Psoas muscle (tissue), 8 donors: ENCODE measurements around the gene FAM193A. TPM values are rescaled to one million over a fixed set of nuclear protein-coding genes. Genes with fewer than 3 reads are reported as not detected.
"Not testable (repeated sequence)": the region's sequence is repeated elsewhere in the genome, so short reads cannot be mapped to it uniquely, and the experiment has no call there.

Experiments used
- ATAC-seq, 4 donors: fragments of 200-7000 bp; cut with Tn5 transposase; one replicate each; pipeline ENCODE4 v1.9.1; 2020; ENCODE audit warnings: moderate library complexity in 3 of 4, mild to moderate bottlenecking in 2 of 4
- DNase-seq, 2 donors: peaks; one replicate each; pipeline ENCODE4 v3.0.0-alpha.2; 2020
- H3K27ac ChIP-seq: fragments of 200-600 bp; one replicate; pipeline ENCODE4 v1.8.0; 2022
- H3K27me3 ChIP-seq, 3 donors: fragments of 200-600 bp in 1 of 3; one replicate each; pipeline versions ENCODE4 v1.6.1 to v1.8.0; 2013 to 2022; ENCODE audit warnings: low read length in 2 of 3, mild to moderate bottlenecking in 2 of 3, moderate library complexity in 1 of 3; ENCODE audit not compliant: insufficient read depth in 3 of 3
- H3K36me3 ChIP-seq, 2 donors: fragments of 200-600 bp in 1 of 2; one replicate each; pipeline versions ENCODE4 v1.6.1 to v1.8.0; 2013 to 2022; ENCODE audit warnings: low read depth in 1 of 2, mild to moderate bottlenecking in 1 of 2, moderate library complexity in 1 of 2; ENCODE audit not compliant: insufficient read depth in 1 of 2
- H3K4me1 ChIP-seq: fragments of 200-600 bp; one replicate; pipeline ENCODE4 v1.8.0; 2022
- H3K4me3 ChIP-seq: fragments of 200-600 bp; one replicate; pipeline ENCODE4 v1.8.0; 2022; ENCODE audit warnings: mild to moderate bottlenecking
- H3K9me3 ChIP-seq: fragments of 200-600 bp; one replicate; pipeline ENCODE4 v1.8.0; 2022
- CTCF ChIP-seq: fragments of 200-600 bp; IDR thresholded peaks from one replicate; pipeline ENCODE4 v1.8.0; 2022; ENCODE audit warnings: antibody characterized with exemption
- whole genome bisulfite sequencing, 3 donors: extraction: QIAGEN DNeasy Blood & Tissue Kit; methylation state at CpG; one replicate each; pipeline versions ENCODE4 v1.1.6 to v1.1.7; 2013; 5-methylcytosine and 5-hydroxymethylcytosine counted together
- intact Hi-C, 2 donors: fragments of 100-400 bp; cut with DNase I; formaldehyde crosslinking; loops; one replicate each; pipeline versions ENCODE4 v1.11.0 to v1.14.2; 2022
- polyA plus RNA-seq, 3 donors: library from polyadenylated mRNA; stranded (reverse); fragments of 200-250 nt; gene quantifications; one replicate each; pipeline ENCODE4 v1.2.3, GENCODE V29; 2013
- total RNA-seq, 4 donors: library from RNA; stranded (reverse); fragmentation: NEBNext Ultra II Directional in 2 of 4; extraction: Animal tissue kit (Norgen Biotek cat#: 25700) in 2 of 4; gene quantifications; one replicate each; pipeline versions ENCODE4 v1.2.1 to v1.2.4, GENCODE V29; 2021 to 2023
- donor health status: healthy with polysubstance abuse.
- donor health status: DM: no; HTN: no; CAD: no; lungs with moderate emphysema.
- donor health status: Bipolar disorder and iron deficiency.
- donor health status: healthy.
- donor health status: DM: yes; HTN: yes; CAD: no.
- donor health status: DM: no; HTN: no; CAD: no.
- donor health status: DM: no; HTN: no; CAD: no.
- donor health status: DM: yes; HTN: yes; CAD: no.

The FAM193A gene
- total and polyA plus RNA-seq, 7 donors = 7.5 to 20.0 (median 14.6) TPM

- no peak for ATAC-seq
- H3K27ac ChIP-seq = no peak overlapping the region
- H3K27me3 ChIP-seq = no peaks in the 10 kb centered on the region
- 85 to 91% (median 88%) methylated on average over 9 of the region's 9 CpGs for WGBS, 3 donors
- H3K9me3 ChIP-seq = no peaks in the 10 kb centered on the region
- H3K4me1 ChIP-seq = peaks cover 5% of the 10 kb centered on the region
- intact Hi-C loops = loop anchor here in 1 of 2 donors (5.0 to 10.0 kb wide), 3 partner anchors 44 to 267 kb away; no protein-coding TSS in a partner anchor
- DNase-seq = peak in 1 of 2 donors; percentile 30
- H3K36me3 ChIP-seq = no peaks in the 10 kb centered on the region
- H3K4me3 ChIP-seq = no peak overlapping the region
- TF ChIP-seq CTCF = no peak
Measured at GRCh38 chr4:2768124-2768523, 231.7 kb downstream of the FAM193A start.

GRCh38 chr4:2768921-2769336, 232.5 kb downstream of the FAM193A start:
- peaks cover 5% of the 10 kb centered on the region for H3K4me1 ChIP-seq
- intact Hi-C loops = loop anchor here in 1 of 2 donors (5.0 to 10.0 kb wide), 3 partner anchors 43 to 266 kb away; no protein-coding TSS in a partner anchor
- no peak overlapping the region for H3K27ac ChIP-seq
- no peaks in the 10 kb centered on the region for H3K9me3 ChIP-seq
- 33 to 36% (median 33%) methylated on average over 14 to 15 of the region's 15 CpGs for WGBS, 3 donors
- DNase-seq = peak in 1 of 2 donors; percentile 58
- no peak for TF ChIP-seq CTCF
- no peaks in the 10 kb centered on the region for H3K27me3 ChIP-seq
- H3K4me3 ChIP-seq = no peak overlapping the region
- peak; percentile 54 to 79 (median 66) for ATAC-seq
- H3K36me3 ChIP-seq = no peaks in the 10 kb centered on the region

GRCh38 chr4:2771264-2771663, 234.8 kb downstream of the FAM193A start:
- Histone ChIP-seq H3K27me3 (no peaks in the 10 kb centered on the region), H3K27ac (no peak overlapping the region), H3K9me3 (no peaks in the 10 kb centered on the region), H3K4me1 (no peaks in the 10 kb centered on the region), H3K36me3 (no peaks in the 10 kb centered on the region), H3K4me3 (no peak overlapping the region)
- TF ChIP-seq CTCF = no peak
- intact Hi-C loops = no loop called here
- 92 to 96% (median 94%) methylated on average over 3 of the region's 3 CpGs for WGBS, 3 donors
- ATAC-seq (no peak), DNase-seq (peak in 1 of 2 donors; percentile 8)

GRCh38 chr4:2780643-2781042, 244.2 kb downstream of the FAM193A start:
- H3K27me3 ChIP-seq, DNase-seq, ATAC-seq, H3K36me3 ChIP-seq, H3K4me1 ChIP-seq, H3K27ac ChIP-seq, H3K9me3 ChIP-seq, H3K4me3 ChIP-seq, intact Hi-C loops: not testable (repeated sequence)
- 91 to 96% (median 94%) methylated on average over 5 of the region's 5 CpGs for WGBS, 3 donors

GRCh38 chr4:2781911-2782310, 245.5 kb downstream of the FAM193A start:
- no peak overlapping the region for H3K4me3 ChIP-seq
- H3K4me1 ChIP-seq = no peaks in the 10 kb centered on the region
- no peaks in the 10 kb centered on the region for H3K9me3 ChIP-seq
- no peaks in the 10 kb centered on the region for H3K36me3 ChIP-seq
- no peak for DNase-seq
- no peak for ATAC-seq
- 89 to 91% (median 90%) methylated on average over 10 of the region's 10 CpGs for WGBS, 3 donors
- no peak for TF ChIP-seq CTCF
- no peaks in the 10 kb centered on the region for H3K27me3 ChIP-seq
- H3K27ac ChIP-seq = no peak overlapping the region
- intact Hi-C loops = no loop called here

Other genes with a start within 250 kb of the FAM193A start
- gene ZFYVE28, start 118.0 kb upstream of the FAM193A start, total RNA-seq = 1 to 10 TPM; 3.4 to 7.7 (median 5.0) TPM
- gene ZFYVE28, start 118.0 kb upstream of the FAM193A start, polyA plus RNA-seq = 1 to 10 TPM; 1.7 to 2.9 (median 2.1) TPM
- not detected for gene CFAP99, start 117.7 kb upstream of the FAM193A start, total RNA-seq
- under 1 TPM in 2 of 3 donors, not detected in 1; 0.03 TPM for gene CFAP99, start 117.7 kb upstream of the FAM193A start, polyA plus RNA-seq
- 10 to 100 TPM; 20.1 to 37.7 (median 31.3) TPM for gene RNF4, start 67.5 kb upstream of the FAM193A start, total RNA-seq
- gene RNF4, start 67.5 kb upstream of the FAM193A start, polyA plus RNA-seq = 10 to 100 TPM; 18.1 to 50.2 (median 30.7) TPM
- 10 to 100 TPM; 16.3 to 44.6 (median 32.4) TPM for gene TNIP2, start 219.7 kb downstream of the FAM193A start, total RNA-seq
- gene TNIP2, start 219.7 kb downstream of the FAM193A start, polyA plus RNA-seq = 10 to 100 TPM; 45.9 to 66.2 (median 59.5) TPM